K562 (cell line): ENCODE measurements around the gene TIMM22.

Experiments
- GATAD2B ChIP-seq: fragments of 450-650 bp; IDR thresholded peaks from 2 replicates; pipeline ENCODE4 v1.6.1; 2017; ENCODE audit warnings: mild to moderate bottlenecking, borderline replicate concordance
- HNRNPL ChIP-seq: fragments of 200-400 bp; formaldehyde crosslinking; IDR thresholded peaks from 2 replicates; pipeline ENCODE4 v1.6.1; 2017; ENCODE audit warnings: low read depth, mild to moderate bottlenecking, low read length
- MCM2 ChIP-seq: fragments of 450-650 bp; IDR thresholded peaks from 2 replicates; pipeline ENCODE4 v1.6.1; 2017; ENCODE audit warnings: low read depth, mild to moderate bottlenecking
- NR2C2 ChIP-seq, 2 experiments: fragments of 200-800 bp in 1 of 2; sonication (Bioruptor generic) in 1 of 2; sonication (generic) in 1 of 2; formaldehyde crosslinking in 1 of 2; IDR thresholded peaks; 2 replicates each; pipeline versions ENCODE4 v1.6.1 to v1.8.0; 2016 to 2022; ENCODE audit warnings: mild to moderate bottlenecking in 1 of 2, missing compliant biosample characterization in 1 of 2, missing genetic modification characterization in 1 of 2, missing genetic modification reagents in 1 of 2
- POLR2A ChIP-seq: fragments of 450-650 bp; conservative IDR thresholded peaks from 2 replicates; pipeline ENCODE4 v1.6.1; 2016
- RB1 ChIP-seq: fragments of 450-650 bp; IDR thresholded peaks from 2 replicates; pipeline ENCODE4 v1.6.1; 2017; ENCODE audit warnings: low read depth, mild to moderate bottlenecking
- SMARCB1 ChIP-seq: IDR thresholded peaks from 2 replicates; pipeline ENCODE4 v1.6.1; 2011; ENCODE audit warnings: improper control_type of control experiment, low read depth; ENCODE audit not compliant: insufficient read length
- ZBTB7A ChIP-seq: IDR thresholded peaks from 2 replicates; pipeline ENCODE4 v1.6.1; 2011; ENCODE audit warnings: low read depth, mild to moderate bottlenecking, low read length, moderate library complexity, borderline replicate concordance; ENCODE audit not compliant: control insufficient read depth
- TF ChIP-seq, protein P1 (sequence below): fragments of 250-450 bp; sonication (Bioruptor Pico); IDR thresholded peaks from 2 replicates; pipeline ENCODE4 v1.4.0; 2020

GRCh38 chr17:978103-979093, 18.5 kb upstream of the TIMM22 start:
- TF ChIP-seq GATAD2B (no peak), ZBTB7A (0 out of 2 replicates have a peak, but pooled peaks have one; percentile 11), NR2C2 (CRISPR knock-in tag; IDR thresholded peaks at IDR 0.05) (no peak), NR2C2 (tag; IDR thresholded peaks at IDR 0.05) (no peak), POLR2A (no peak), MCM2 (no peak), RB1 (no peak), SMARCB1 (no peak), HNRNPL (no peak)
- TF ChIP-seq, protein P1, sequence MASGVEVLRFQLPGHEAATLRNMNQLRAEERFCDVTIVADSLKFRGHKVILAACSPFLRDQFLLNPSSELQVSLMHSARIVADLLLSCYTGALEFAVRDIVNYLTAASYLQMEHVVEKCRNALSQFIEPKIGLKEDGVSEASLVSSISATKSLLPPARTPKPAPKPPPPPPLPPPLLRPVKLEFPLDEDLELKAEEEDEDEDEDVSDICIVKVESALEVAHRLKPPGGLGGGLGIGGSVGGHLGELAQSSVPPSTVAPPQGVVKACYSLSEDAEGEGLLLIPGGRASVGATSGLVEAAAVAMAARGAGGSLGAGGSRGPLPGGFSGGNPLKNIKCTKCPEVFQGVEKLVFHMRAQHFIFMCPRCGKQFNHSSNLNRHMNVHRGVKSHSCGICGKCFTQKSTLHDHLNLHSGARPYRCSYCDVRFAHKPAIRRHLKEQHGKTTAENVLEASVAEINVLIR (CRISPR knock-in tag): no peak
